Epidermal melanocyte (primary cell): ENCODE measurements around the gene CD8B.

Source experiments
- DNase-seq: peaks from one replicate; pipeline ENCODE4 v3.0.0; 2011; ENCODE audit warnings: low spot score; ENCODE audit not compliant: insufficient read length

Gene CD8B

DNA sequence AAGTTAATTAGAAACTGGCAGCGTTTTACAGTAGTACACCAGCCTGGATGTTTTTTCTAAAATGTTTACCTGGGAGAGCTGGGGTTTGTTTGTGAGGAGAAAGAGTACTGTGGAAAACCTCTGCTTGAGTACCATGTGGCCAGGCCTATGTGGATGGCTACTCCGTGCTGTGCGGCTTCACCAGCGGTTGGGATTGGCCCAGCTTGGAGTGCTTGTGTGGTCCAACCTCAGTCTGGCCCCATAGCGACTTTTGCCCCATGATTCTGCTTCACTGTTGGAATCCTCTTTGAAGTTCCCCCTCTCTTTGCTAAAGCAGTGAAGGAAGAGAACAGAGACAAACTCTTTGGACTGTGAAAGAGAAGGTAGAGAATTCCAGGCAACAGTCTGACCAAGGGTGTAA is 86.8 kb downstream of the CD8B start:
- DNase-seq, result no peak

DNA sequence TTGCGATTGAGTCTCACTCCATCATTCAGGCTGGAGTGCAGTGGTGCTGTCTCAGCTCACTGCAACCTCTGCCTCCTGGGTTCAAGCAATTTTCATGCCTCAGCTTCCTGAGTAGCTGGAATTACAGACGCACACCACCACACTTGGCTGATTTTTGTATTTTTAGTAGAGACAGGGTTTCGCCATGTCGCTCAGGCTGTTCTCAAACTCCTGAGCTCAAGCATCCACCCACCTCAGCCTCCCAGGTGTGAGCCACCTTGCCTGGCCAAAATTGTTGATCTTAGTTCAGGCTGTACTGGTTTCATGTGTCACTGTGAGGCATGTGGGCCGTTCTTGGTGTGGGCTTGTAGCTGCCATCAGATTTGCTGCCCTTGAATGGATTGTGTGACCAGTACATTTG is 89.1 kb downstream of the CD8B start:
- no peak for DNase-seq

DNA sequence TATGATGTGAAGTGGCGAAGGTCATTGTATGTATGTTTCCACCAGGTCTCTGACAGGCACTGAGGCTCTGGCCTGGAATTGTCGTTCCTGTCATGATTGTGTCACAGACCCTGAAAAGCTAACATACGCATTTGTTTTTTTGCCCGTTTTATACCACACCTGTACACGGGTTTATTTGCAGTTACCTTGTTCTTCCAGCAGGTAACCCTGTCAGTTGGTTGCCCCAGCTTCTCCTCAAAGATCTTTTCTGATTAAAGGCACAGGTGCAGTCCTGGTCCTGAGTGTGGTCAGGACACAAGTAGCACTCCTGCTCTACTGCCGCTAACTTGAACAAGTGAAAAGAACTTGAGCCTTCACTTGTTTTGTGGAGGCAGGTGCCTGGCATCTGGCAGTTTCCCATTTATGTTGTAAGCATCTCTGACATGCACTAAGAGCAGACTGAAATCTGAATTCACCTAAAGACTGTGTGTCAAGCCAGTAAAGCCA is 90.8 kb downstream of the CD8B start:
- no peak for DNase-seq

DNA sequence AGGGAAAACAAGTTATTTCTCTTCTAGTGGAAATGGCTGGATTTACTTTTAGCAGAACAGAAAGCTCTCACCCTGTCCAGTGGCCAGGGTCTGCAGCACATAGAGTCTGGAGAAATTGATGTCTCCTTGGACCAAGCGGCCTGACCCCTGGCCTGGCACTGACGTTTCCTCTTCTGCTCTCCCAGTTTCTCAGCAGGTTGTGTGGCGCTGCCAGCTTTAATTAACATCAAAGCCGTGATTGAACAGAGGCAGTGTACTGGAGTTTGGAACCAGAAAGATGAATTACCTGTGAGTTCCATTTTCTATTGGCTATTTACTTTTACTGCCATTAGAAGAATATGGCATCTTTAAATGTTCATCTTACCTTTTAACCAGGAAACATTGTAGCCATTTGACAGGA is 91.8 kb downstream of the CD8B start:
- DNase-seq, result no peak

DNA sequence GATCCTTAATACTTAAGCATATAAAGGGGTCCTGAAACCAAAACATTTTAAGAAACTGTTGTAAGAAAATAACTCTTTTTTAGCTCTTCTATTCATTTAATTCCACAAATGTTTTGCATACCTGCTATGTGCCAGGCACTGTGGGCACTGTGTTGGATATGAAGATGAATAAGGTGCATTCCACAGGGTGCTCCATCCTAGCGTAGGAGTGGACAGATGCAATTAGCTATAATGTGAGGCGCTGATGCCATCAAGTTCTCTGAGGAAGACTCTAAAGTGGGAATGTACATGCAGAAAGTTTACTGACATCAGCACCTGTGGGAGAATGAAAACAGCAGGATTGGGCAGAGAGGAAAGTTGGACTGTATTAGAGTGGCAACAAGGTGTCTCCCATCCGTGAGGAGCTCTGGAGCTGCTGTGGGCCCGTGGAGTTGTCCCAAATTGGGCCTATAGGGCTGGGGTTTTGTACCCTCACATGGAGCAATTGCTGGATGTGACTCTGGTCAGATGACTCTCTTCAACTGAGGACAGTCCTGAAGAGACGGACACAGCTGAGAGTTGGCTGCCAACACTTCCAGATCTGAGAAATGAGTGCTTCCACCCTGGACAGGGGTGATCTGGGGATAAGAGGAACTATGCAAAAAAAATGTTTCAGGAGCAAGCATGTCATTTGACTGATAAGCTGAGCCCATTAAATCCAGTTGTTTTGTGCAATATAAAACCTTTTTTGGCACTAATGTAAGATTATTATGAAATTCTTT is 93.3 kb downstream of the CD8B start:
- DNase-seq, result no peak
